HUES6 (cell line): ENCODE measurements around the gene KRTAP2-3.

Experiments used
- H3K27ac ChIP-seq: 2 replicates; pipeline ENCODE4 v1.7.0; 2013; ENCODE audit warnings: low read depth, mild to moderate bottlenecking, low read length, inconsistent platforms
- H3K27me3 ChIP-seq: 2 replicates; pipeline ENCODE4 v1.6.1; 2013; ENCODE audit warnings: low read length; ENCODE audit not compliant: control insufficient read depth, insufficient read depth
- H3K36me3 ChIP-seq: 2 replicates; pipeline ENCODE4 v1.6.1; 2013; ENCODE audit warnings: low read length; ENCODE audit not compliant: control insufficient read depth, insufficient read depth
- H3K4me1 ChIP-seq: 2 replicates; pipeline ENCODE4 v1.6.1; 2013; ENCODE audit warnings: low read length; ENCODE audit not compliant: control insufficient read depth, insufficient read depth
- H3K4me3 ChIP-seq: 2 replicates; pipeline ENCODE4 v1.5.1; 2013; ENCODE audit warnings: low read depth, low read length
- H3K9ac ChIP-seq: one replicate; pipeline ENCODE4 v1.6.1; 2013; ENCODE audit warnings: mild to moderate bottlenecking, low read length
- H3K9me3 ChIP-seq: 2 replicates; pipeline ENCODE4 v1.6.1; 2013; ENCODE audit warnings: low read depth, low read length; ENCODE audit not compliant: control insufficient read depth, insufficient read depth

The KRTAP2-3 gene

GRCh38 chr17:41009936-41010335 is 50.0 kb downstream of the KRTAP2-3 start:
- no peaks in the 10 kb centered on the region for H3K27me3 ChIP-seq
- H3K9ac ChIP-seq: no peak overlapping the region
- H3K36me3 ChIP-seq: no peaks in the 10 kb centered on the region
- H3K9me3 ChIP-seq: no peaks in the 10 kb centered on the region
- no peak overlapping the region for H3K4me3 ChIP-seq
- H3K4me1 ChIP-seq: peaks cover 16% of the 10 kb centered on the region
- H3K27ac ChIP-seq: no peak overlapping the region

- H3K27ac ChIP-seq: no peak overlapping the region
- no peaks in the 10 kb centered on the region for H3K9me3 ChIP-seq
- no peak overlapping the region for H3K4me3 ChIP-seq
- H3K9ac ChIP-seq: no peak overlapping the region
- H3K36me3 ChIP-seq: no peaks in the 10 kb centered on the region
- H3K27me3 ChIP-seq: no peaks in the 10 kb centered on the region
- peaks cover 16% of the 10 kb centered on the region for H3K4me1 ChIP-seq
Measured at GRCh38 chr17:41009301-41009760, 50.6 kb downstream of the KRTAP2-3 start.
